ENCODE measurements around the gene USP36. TPM values are rescaled to one million over a fixed set of nuclear protein-coding genes. Genes with fewer than 3 reads are reported as not detected.

The USP36 gene
- total RNA-seq, 1 donor from 2014 or later, result 19.5 TPM

DNA sequence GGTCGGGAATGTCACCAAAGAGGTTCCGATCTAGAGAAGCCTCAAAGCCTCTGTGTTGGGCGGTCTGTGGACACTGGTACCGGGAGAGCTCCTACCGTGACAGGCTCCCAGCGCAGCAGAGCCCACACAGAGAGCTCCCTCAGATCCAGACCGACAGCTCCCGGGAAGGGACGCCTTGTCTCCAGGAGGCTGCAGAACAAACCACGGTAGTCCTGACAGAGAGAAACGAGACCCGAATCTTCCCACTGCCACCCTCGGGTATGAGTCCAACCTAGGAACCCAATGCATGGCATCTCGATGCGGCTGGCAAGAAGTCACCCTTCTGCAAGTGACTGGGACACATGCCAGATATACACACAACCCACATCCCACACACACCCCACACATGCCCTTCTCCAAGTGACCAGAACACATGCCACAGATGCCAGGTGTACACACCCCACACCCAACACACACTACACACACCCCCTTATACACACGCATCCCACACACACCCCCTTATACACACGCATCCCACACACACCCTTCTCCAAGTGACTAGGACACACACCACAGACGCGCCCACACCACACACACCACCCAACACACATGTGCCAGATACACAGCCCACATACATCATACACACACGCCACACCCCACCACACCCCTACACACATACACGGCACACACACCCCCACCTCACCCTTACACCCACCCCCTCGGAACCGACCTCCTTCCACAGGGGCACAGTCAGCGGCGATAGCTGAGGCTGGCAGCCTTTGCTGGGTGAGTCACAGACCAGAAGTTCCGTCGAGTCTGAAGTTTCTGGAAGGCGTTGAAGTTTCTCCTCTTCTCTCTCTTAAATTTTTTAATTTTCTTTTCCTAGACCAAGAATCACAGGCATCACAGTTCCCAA lies 42.7 kb downstream of the USP36 start:
- intact Hi-C loops (cut with DNase I), result loop anchor here (2.0 to 5.0 kb wide), 2 partner anchors 81 to 301 kb away; no protein-coding TSS in a partner anchor
- no peak for DNase-seq (ENCODE audit: low spot score)

DNA sequence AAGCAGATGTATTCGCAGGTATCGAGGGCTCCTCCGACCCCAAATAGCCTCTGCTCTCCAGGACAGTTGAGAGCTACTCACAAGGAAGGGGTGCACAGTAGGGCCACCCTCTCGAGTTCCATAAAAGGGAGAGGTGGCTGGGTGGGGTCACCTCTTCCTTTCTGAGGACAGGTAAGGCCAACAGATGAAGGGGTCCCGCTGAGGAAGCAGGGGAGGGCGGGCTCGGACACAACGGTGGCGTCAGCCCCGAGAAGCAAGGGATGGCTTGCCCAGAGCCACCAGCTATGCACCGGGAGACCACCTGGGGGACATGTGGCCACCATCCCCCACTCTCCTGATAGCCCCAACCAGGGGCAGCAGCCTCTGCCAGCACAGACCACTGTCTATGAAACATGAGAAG lies 43.4 kb downstream of the USP36 start:
- intact Hi-C loops (cut with DNase I), result loop anchor here (5.0 kb wide), 1 partner anchor 80 kb away; no protein-coding TSS in a partner anchor
- no peak for DNase-seq (ENCODE audit: low spot score)

DNA sequence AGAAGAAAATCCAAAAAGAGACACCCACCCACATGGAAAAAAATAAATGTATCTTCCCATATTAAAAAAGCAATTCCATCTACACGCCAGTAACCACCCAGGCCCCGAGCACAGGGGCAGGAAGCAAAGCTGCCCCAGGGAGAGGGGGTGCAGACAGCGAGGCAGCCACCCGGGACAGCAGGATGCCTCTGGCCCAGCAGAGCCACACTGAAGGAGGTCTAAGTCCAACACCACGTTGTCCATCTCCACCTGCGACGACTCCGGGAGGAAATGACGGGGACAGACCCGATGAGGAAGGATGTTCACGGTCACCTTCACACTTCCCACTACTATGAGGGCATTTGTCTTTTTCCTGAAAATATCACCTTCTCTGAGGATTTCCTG lies 44.1 kb downstream of the USP36 start:
- DNase-seq (ENCODE audit: low spot score), result no peak
- intact Hi-C loops (cut with DNase I), result loop anchor here (5.0 kb wide), 1 partner anchor 79 kb away; no protein-coding TSS in a partner anchor

DNA sequence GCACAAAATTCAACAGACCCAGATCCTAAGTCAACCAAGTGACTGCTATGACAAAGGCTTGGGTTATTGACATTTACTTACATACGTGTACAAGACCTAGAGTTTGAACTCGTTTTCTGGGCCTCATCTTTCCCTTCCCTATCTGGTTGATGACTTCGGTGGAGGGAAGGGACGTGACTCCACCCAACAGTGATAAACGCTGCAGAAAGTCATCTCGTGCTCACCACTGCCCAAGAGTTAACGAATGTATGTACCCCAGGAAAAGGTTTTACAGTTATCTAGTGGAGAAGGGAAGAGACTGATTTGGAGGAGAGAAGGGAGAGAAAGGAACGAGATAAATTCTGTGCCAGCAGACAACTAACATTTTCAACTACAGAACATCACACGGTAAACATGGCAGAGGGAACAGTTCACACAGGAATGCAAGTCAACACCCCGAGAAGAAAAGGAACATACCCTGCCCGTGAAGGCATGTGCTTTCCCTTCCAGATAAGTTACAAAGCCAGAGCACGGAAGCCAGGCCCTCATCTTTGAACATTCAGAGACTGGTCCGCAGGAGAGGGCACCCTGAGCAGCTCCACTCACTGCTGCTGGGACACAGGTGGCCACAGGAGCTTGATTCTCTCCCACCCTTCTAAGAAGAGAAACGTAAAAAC lies 44.6 kb downstream of the USP36 start:
- no peak for DNase-seq (ENCODE audit: low spot score)
- intact Hi-C loops (cut with DNase I), result loop anchor here (5.0 kb wide), 1 partner anchor 79 kb away; no protein-coding TSS in a partner anchor

DNA sequence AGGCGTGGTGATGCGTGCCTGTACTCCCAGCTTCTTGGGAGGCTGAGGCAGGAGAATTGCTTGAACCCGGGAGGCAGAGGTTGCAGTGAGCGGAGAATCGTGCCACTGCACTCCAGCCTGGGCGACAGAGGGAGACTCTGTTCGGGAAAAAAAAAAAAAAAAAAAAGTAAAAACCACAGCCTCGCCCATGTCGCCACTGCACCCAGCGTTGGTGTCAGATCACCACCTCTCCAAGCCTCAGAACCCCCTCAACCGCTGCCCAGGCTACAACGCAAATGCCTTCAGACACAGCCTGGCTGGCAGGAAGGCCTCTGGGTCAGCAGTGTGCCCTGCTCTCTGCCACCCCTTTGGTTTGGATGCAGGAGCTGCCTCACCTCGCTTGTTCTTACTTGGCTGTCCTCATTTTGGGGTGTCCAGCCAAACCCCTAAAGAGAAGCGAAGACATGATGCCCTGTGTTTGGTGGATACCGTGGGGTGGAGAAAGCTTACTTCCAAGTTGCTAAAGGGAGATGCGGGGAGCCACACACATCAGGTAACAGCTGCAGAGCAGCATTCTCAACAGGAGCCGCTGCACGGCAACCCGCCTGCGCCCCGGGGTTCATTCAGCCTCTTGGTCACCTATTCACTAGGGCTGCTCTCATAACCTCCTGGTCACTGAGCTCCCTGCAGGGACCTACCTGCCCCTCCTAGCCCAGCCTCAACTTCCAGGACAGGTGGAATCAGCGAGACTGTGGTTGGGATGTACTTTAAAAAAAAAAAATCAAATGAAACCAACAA lies 45.6 kb downstream of the USP36 start:
- no peak for DNase-seq (ENCODE audit: low spot score)
- intact Hi-C loops (cut with DNase I), result loop anchor here (5.0 kb wide), 1 partner anchor 78 kb away; no protein-coding TSS in a partner anchor

DNA sequence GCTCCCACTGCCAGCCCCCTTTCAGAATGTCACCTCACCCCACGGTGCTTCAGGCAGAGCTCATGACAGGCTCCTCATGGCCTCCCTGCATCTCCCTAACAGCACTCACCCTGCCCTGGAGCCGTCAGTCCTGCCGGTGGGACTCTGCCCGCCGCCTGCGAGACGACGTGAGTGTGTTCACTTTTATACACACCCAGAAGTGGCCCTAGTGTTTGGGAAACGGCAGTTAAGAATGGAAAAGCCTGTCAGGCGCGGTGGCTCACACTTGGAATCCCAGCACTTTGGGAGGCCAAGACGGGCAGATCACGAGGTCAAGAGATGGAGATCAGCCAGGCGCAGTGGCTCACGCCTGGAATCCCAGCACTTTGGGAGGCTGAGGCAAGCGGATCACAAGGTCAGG lies 46.2 kb downstream of the USP36 start:
- no peak for DNase-seq (ENCODE audit: low spot score)
- intact Hi-C loops (cut with DNase I), result no loop called here

DNA sequence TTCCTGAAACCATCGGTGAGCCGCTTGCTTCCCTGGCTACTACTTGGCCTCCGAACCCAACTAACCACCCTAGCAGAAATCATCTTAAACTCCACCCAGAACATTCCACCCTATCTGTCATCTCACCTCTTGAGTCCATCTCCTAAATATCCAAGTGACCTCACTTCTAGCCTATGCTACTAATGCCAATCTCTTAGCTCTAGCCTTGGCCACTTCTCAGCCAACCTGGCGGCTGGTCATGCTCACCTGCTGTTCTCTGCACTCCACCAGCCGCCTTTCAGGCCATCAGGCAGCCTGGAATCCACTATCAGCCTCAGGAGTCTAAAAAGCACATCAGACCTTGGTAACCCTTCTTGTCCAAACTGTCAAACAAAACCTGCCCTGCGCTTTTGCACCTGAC lies 46.6 kb downstream of the USP36 start:
- DNase-seq (ENCODE audit: low spot score), result no peak
- intact Hi-C loops (cut with DNase I), result no loop called here

DNA sequence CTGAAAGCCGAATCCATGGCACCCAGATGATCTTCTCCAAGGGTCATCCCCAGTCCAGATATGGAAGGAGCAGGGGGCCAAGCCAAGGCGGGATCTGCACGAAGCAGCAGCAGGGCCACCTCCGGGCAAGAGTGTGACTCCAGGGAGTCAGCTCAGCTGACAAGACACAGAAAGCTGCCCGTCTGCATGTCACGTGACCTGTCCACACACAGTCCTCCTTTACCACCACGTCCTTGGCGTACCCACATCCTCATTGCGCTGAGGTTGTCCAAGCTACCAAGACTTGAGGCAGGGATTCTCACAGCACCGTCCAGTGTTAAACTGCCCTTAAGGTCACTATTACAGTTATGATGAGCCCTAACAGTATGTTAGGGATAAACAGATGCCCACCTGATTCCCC lies 47.2 kb downstream of the USP36 start:
- no peak for DNase-seq (ENCODE audit: low spot score)
- intact Hi-C loops (cut with DNase I), result no loop called here

DNA sequence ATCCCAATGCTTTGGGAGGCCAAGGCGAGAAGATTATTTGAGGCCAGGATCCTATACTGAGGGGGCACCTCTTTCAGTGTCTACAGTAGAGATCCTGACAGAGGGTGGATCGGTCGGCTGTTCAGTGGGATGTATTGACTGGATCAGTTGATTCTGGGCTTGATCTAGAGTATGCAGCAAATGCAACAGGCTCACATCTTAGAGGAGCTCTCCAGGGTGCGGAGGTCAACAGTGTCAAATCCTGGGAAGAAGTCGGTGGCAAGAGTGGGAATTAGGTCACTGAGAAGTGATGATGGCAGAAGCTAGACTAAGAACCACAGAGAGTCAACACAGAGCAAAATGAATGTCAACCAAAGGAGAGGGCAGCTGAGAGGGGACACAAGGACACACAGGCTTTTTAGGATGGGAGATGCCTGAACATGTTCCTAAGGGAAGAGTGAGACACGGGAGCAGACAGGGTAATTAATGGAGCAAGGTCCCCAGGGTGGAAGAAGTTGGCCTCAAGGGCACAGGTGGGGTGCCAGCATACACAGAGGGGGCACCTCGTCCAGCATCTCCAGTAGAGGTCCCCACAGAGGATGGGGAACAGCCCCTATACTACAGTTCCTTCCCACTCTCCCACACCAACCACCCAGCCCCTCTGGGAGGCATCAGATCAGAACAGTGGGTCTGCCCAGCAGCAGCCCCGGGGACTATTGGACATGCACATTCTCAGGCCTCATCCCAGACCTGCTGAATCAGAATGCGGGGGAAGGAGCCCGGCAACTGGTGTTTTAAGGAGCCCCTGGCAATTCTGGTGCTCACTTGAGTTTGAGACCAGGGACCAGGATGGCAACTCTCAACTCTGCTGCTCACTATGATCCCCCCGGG lies 48.5 kb downstream of the USP36 start:
- intact Hi-C loops (cut with DNase I), result no loop called here
- DNase-seq (ENCODE audit: low spot score), result no peak

DNA sequence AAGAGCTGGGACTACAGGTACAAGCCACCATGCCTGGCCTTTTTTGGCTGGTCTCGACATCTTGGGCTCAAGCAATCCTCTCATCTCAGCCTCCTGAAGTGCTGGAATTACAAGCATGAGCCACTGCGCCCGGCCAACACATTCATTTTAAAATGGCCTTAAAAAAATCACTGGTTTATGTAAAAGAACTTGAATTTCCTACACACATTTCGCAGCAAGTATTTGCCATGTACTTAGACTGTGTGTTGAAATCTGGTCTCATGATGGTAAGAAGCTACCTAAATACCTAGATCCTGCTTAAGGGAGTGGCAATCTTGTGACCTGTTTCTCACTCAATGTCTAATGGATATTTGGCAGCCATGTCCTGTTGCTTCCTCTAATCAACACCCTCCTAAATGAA lies 50.1 kb downstream of the USP36 start:
- intact Hi-C loops (cut with DNase I), result no loop called here
- DNase-seq (ENCODE audit: low spot score), result no peak

DNA sequence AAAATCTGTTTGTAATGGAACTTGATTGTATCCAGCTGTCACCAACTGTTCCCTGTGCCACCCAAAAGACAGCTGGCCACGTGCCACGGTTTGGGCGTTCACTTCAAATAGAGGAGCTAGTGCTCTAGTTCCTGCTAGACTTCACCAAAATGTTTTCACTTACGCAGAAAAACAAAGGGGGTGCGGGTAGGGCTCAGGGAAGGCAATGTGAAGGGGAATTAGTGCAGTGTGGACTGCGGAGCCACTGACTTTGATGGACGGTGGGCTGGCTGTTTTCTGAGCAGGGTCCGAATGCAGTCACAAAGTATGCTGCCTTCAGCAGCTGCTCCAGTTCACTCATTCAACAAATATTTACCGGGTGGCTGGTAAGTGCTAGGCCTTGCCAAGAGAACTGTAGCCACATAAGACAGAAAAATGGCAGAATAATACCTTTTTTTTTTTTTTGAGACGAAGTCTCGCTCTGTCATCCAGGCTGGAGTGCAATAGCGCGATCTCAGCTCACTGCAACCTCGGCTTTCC lies 50.9 kb downstream of the USP36 start:
- DNase-seq (ENCODE audit: low spot score), result no peak
- intact Hi-C loops (cut with DNase I), result no loop called here

DNA sequence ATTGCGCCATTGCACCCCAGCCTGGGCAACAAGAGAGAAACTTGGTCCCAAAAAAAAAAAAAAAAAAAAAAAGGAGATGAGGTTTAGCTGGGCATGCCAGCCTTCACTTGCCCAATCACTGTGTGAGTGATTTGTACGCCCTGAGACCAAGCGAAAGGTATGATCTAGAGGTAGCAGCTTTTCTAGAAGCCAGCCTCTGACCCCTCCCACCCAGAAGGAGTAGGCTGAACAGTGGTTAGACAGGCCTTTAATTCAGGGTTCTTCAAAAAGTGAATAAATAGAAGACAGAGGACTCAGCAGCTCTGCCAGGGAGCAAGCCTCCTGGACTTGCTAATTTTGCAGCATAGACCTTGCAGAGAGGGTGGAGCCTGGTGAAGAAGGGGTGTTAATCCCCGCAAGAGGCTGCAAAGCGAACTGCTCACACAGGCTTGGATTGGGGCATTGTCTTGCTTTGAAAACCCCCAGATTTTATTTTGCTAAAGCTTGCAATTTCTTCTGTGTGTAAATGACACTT lies 51.4 kb downstream of the USP36 start:
- intact Hi-C loops (cut with DNase I), result no loop called here

DNA sequence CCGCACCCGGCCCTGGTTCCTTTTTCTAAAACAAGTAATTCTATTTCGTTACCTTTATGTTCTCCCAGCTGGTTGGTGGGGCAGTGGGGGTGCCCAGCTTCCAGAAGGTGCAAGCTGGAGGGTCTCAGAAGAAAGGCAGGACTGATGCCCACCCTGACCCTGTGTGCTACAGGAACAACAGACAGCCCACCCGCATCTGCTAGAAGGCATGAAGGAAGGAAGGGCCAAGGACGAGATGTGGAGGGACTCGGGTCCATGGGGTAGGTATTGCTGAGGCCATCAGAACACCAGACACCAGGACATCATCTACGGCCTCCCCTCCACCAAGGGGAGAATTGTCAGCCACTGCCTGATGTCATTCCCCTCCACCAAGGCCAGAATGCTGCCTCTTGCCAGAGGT lies 52.2 kb downstream of the USP36 start:
- no peak for DNase-seq (ENCODE audit: low spot score)
- intact Hi-C loops (cut with DNase I), result no loop called here

More for the DNA sequence above, 51.4 kb downstream of the USP36 start:
- no peak for DNase-seq (ENCODE audit: low spot score)

DNA sequence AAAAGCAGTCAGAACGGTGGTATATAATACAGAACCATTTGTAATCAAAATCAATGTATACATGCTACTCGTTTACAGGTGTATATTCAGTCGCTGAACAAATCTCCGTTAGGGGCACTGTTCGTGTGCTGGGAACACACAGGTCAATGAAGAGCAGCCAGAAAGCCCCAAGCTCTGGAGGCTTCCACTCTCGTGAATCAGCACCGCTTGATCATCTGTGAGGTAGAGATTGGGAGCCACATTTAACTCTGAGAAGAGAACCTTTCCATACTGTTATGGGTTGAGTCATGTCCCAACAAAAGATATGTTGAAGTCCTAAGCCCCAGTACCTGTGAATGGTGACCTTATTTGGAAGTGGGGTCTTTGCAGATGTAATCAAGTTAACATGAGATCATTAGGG lies 53.2 kb downstream of the USP36 start:
- DNase-seq (ENCODE audit: low spot score), result no peak
- intact Hi-C loops (cut with DNase I), result no loop called here

DNA sequence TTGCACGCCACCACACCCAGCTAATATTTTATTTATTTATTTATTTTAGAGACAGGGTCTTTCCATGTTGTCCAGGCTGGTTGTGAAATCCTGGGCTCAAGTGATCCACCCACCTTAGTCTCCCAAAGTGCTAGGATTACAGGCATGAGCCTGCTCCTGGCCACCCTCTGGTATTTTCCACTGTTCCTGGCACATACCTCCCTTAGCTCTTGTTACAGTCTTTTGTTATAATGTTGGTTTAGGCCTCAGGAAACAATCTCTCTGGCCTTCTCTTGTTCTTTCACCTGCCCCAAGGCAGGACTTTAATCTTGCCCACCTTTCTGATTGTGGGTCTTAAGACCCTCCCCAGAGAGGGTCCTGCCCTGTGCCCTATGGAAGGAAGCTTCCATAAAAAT lies 55.0 kb downstream of the USP36 start:
- intact Hi-C loops (cut with DNase I), result no loop called here

DNA sequence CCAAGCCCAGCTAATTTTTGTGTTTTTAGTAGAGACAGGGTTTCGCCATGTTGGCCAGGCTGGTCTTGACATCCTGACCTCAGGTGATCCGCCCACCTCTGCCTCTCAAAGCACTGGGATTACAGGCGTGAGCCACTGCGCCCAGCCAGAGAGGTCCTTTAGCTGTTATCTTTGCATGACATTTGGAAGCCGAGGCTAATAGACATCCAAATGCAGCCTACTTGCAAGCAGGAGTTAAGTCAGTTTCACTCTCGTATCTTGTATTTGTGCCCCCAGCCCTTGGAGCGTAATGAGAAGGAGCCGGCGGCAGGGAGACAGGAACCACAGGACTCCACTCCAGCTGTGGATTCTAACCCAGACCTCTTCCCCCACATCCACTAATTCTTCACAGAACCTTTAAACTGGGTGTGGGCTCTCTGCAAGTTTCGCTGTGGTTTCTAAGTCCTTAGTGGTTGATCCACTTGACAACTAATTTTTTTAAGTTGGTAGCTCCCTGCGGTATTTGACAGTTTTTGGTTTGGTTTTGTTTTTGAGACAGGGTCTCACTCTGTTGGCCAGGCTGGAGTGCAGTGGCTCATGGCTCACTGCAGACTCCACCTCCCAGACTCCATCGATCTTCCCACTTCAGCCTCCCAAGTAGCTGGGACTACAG lies 55.5 kb downstream of the USP36 start:
- no peak for DNase-seq (ENCODE audit: low spot score)

More for the DNA sequence above, 55.0 kb downstream of the USP36 start:
- DNase-seq (ENCODE audit: low spot score), result no peak

DNA sequence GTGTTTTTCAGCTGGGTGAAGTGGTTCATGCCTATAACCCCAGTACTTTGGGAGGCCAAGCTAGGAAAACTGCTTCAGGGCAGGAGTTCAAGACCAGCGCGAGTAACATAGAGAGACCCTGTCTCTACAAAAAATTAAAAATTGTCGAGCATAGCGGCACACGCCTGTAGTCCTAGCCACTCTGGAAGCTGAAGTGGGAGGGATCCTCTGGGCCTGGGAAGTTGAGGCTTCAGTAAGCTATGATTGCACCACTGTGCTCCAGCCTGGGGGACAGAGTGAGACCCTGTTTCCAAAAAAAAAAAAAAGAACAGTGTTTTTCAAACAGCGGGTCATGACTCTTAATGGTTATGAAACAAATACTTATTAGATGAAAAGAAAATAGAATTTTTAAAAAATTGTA lies 56.3 kb downstream of the USP36 start:
- no peak for DNase-seq (ENCODE audit: low spot score)
- intact Hi-C loops (cut with DNase I), result loop anchor here (5.0 kb wide), 1 partner anchor 47 kb away; no protein-coding TSS in a partner anchor

More for the DNA sequence above, 55.5 kb downstream of the USP36 start:
- intact Hi-C loops (cut with DNase I), result no loop called here

DNA sequence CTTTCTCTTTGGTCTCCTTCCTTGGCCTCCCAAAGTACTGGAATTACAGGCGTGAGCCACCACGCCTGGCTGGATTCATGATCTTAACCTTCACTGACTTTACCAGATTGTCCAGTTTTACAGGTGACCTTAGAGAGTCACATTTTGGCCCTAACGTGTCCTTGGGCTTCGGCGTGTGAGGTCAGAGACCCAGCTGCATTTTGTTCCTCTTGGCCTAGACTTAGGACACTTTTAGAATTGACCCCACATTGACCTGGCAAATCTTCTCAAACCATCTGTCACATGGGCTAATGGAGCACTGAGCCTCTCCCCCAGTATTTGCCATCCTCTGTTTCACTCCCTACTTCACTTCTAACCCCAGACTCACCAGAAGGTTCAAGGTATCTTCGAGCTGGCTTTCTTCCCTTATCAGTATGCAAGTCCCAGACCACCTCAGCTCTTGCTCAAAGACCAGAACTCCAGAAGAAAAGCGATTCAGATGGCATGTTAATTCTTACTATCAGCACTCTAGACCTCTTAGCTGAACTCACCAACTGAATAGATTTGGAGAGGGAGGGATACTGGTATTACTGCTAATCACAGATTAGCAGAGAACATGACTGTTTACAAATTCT lies 56.8 kb downstream of the USP36 start:
- DNase-seq (ENCODE audit: low spot score), result no peak
- intact Hi-C loops (cut with DNase I), result loop anchor here (5.0 kb wide), 1 partner anchor 47 kb away; no protein-coding TSS in a partner anchor

Measured in cardiac septum (tissue), 1 donor.